ENCODE data around the gene COL20A1.
A peak's percentile ranks its signal among the peaks of the same experiment; 100 is the strongest.
"Not testable (repeated sequence)": the region's sequence is repeated elsewhere in the genome, so short reads cannot be mapped to it uniquely, and the experiment has no call there.

COL20A1 gene

DNA sequence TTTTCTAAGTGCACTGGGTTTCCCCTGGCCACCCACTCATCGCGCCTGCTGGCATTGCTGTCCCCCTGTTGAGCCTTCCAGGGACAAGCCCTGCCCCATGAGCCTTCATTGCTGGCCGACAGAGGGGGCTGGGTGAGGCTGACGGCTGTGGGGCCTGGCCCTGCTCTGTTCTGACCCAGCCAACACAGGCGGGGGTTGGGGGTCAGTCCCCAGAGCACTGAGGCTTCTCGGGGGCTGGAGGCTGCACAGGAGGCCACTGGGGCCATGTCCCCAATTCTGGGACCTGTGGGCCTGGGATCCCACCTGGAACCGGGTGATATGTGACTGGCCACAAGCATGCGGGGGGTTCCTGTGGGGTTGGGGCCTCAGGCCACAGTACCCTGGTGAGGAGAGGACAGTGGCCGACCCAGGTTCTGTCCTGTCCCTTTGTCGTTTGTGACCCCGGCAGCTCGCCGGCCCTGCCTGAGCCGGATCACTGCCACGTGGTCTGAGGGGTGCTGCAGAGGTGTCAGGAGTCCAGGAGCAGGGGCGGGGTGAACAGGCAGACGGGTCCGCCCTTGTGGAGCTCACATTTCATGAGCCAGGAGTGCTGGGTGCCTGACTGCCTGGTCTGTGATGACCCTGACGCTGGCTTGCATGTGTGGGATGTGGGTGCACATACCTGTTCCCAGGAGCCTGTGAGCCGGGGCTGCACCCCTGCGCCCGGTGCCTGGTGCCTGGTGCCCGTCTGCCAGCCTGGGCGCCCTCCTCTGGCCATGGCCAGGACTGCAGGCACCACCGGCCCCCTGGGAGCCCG, 2.1 kb upstream of the COL20A1 start:
- DNase-seq (ENCODE audit: low spot score) = peak; percentile 45

DNA sequence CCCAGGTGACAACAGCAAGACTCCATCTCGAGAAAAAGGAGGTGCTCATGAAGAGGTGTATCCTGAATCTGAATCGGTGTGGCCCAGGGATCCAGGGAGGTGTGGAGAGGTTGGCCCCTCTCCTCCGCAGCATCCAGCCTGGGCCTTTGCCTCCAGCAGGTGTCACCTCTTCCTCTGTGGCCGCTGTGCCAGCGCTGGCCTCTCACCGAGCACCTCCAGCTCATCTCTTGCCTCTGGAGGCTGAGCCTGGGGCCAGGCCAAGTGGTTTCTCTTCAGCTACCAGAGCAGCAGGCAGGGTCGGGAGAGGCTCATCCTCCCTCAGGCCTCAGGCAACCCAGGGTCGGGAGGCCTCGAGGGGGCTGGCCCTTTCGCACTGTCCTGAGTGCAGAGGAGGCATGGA, 1.2 kb upstream of the COL20A1 start:
- no peak for DNase-seq (ENCODE audit: low spot score)

DNA sequence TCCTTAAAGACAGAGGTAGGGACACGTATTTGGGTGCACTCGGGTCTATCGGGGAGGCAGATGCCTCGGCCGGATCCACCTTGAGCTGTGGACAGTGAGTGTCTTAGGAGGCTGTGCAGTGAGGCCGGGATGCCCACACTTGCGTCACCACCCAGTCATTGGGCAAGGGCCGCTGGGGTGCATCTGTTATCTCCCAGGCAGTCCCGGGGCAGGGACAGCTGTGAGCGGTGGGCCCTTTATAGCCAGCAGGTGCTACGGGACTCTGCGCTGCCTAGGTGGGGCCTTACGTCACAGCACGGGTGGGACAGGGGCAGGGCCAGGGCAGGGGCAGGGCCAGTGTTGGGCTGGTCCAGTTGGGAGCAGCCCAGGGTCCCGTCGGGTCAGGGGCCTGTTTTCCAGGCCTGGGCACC, 689 bp upstream of the COL20A1 start:
- DNase-seq (ENCODE audit: low spot score) = no peak

DNA sequence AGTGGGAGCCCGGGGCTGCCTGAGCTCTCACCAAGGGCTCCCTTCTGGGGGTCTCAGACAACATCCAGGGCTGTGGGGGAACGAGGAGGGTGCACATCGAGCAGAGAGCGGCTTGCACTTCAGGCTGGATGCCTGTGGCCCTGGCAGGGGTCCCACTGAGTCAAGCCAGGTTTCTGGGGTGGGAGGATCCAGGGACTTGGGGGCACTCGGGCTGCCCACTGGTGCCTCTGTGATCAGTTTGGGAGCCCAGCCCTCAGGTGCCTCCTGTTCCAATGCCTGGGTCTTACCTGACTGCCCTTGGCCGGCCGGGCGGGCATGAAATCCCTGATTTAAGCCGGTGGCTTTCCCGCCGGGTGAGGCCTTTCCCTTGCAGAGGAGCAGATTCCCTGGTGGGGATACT, 470 bp downstream of the COL20A1 start:
- no peak for DNase-seq (ENCODE audit: low spot score)

DNA sequence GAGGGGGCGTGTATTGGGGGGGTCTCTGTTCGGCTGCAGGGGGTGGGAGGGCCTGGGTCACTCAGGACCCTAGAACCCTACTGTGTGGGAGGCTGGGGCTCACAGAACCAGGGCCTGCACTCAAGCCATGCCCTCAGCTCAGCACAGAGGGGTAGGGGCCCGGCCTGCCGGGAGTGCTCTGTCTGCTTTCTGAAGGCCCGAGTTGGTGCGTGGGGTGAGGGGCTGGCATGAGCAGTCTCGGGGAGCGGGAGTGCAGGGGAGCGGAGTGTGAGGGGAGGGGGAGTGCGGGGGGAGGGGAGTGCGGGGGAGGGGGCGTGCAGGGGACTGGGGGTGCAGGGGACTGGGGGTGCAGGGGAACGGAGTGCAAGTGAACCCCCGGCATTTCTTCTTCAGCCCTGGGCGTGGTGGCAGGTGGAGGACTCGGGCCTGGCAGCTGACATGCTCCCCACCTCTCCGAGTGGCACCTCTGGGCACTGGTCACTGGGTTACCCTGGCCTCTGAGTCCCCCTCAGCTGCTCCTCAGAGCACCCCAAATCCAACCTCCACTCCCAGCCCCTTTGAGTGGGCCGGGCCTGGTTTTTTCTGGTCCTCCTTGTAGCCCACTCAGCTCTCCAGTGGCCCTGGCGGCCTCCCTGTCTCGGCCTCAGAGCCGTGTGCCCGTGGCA, 1.0 kb downstream of the COL20A1 start:
- DNase-seq (ENCODE audit: low spot score) = no peak

DNA sequence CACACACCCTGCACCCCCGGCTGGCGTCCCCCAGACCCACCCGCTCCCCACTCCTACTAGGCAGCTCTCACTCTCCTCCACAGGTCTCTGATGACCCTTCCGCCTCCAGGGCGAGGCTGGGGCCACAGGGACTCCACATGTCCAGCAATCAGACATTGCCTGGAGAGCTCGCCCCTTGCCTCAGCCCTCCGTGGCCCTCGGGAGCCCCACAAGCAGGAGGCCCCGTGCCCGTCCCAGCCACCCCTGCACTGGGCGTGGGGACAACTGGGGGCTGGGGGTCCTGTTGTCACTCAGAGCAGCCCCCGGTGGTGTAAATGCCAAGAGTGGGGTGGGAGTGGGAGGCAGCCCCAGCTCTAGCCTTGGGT, 1.5 kb downstream of the COL20A1 start:
- DNase-seq (ENCODE audit: low spot score) = no peak

DNA sequence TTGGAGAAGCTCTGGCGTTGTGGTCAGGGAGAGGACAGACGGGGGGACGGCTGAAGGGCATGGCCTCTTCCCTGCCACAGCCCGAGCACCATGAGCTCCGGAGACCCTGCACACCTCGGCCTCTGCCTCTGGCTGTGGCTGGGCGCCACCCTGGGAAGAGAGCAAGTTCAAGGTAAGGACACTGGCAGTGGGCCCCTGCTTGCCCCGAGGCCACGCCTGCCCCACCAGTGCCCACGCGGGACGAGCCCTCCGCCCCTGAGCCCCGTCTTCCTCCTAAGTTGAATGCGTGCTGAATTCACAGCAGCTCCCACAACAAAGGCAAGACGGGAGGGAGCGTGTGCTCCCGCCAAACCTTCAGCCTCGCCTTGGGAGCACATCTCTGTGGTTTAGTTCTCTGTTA, 2.0 kb downstream of the COL20A1 start:
- no peak for DNase-seq (ENCODE audit: low spot score)

DNA sequence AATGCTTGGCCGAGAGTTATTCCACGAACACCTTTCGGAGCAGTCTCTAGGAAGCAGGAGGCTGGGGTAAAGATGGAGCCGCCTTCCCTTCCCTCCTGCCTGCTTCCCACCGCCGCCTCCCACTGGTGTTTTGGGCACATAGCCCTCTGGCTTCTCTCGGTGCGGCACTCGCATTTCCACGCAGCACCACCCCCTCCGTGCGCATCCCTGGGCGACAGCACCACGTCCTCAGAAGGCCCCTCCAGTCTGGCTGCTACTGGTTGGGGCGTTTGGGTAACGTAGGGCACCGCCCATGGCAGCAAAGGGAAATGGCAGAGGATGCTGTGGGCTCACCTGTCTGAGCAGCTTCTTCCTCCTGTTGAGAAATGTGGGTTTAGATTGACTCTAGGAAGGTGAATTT, 2.4 kb downstream of the COL20A1 start:
- DNase-seq (ENCODE audit: low spot score) = no peak

DNA sequence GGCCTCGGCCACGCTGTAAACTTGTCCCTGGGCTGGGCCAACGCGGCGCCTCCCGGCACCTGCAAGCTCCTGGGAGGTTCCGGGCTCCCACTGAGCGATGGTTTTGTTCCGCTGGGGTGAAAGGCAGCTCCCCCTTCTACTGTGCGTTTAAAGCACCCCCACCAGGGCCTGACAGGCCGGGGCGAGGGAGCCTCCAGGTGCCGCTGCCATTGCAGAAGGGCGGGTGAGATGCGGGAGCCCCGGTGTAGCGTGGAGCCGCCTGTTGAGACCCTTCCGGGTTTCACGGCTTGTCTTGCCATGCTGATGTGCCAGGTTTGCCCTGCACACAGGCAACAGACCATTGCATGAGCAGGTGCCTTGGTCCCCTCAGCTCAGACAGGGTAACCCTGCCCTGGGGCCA, 2.9 kb downstream of the COL20A1 start:
- DNase-seq (ENCODE audit: low spot score) = no peak

DNA sequence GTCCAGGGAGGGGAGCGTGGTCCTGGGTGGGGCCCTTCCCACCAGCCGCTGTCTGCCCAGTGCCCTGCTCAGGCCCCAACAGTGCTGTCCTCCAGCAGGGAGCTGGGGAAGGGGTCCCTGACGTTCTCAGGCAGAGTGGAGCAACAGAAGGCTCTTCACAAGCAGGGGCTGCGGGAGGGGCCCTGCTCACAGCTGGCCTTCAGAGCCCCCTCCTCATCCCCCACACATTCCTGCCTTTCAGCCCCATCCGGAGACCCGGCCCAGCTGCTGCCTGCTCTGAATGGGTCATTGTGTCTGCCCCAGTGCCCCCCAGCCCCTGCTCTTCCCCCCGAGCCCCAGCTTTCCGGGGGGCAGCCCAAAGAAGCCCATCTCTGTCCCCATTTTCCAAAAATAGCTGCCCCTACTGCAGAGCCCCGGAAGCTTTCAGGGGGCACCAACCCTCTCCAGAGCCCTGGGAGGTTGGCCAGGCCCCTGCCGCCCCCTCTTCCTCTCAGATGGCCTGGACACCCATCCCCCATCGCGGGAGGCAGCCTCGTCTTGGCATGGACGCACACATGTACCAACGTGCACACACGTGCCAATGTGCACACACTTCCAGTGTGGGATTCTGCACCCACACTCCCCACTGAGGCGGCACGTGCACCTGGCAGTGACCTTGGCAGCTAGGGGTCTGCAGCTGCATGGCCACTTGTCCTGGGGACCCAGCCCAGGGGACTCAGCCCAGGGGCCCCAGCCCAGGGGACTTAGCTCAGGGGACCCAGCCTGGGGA, 3.7 kb downstream of the COL20A1 start:
- DNase-seq (ENCODE audit: low spot score) = no peak

DNA sequence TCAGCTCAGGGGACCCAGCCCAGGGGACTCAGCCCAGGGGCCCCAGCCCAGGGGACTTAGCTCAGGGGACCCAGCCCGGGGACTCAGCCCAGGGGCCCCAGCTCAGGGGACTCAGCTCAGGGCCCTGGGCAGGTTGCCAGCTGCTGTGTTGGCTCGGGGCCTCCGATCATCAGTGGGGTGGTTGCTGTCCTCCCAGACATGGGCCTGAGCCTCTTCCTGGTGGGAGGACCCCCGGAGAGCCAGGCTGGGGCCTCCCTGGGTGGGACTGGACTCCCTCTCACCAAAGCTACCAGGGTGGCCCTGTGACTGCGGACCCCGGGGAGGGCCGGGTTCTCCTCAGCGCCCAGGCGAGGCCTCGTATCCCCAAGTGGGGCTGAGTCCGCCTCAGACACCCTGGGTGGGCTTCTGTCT, 4.4 kb downstream of the COL20A1 start:
- DNase-seq (ENCODE audit: low spot score) = no peak

DNA sequence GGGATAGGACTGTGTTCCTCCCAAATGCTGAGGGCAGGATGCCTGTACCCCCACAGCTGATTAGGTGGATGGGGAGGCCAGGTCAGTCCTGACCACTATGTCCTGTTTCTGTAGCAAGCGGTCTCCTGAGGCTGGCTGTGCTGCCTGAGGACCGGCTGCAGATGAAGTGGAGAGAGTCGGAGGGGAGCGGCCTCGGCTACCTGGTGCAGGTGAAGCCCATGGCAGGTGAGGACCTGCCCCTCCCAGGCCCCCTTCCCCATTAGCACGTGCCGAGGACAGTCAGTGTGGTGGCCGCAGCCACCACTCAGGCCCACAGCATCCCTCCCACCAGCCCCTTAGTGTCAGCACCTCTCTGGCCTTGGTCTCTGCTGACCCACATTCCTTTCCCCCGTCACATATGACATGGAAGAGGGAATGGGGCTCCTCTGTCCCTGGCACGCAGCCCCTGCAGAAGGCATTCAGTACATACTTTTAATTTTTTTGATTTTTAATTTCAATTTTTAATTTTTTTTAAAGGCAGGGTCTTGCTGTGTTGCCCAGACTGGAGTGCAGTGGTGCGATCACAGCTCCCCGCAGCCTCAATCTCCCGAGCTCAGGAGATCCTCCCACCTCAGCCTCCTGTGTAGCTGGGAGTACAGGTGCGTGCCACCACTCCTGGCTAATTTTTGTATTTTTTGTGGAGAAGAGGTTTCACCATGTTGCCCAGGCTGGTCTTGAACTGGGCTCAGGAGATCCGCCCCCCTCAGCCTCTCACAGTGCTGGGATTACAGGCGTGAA, 5.0 kb downstream of the COL20A1 start:
- DNase-seq (ENCODE audit: low spot score) = no peak

DNA sequence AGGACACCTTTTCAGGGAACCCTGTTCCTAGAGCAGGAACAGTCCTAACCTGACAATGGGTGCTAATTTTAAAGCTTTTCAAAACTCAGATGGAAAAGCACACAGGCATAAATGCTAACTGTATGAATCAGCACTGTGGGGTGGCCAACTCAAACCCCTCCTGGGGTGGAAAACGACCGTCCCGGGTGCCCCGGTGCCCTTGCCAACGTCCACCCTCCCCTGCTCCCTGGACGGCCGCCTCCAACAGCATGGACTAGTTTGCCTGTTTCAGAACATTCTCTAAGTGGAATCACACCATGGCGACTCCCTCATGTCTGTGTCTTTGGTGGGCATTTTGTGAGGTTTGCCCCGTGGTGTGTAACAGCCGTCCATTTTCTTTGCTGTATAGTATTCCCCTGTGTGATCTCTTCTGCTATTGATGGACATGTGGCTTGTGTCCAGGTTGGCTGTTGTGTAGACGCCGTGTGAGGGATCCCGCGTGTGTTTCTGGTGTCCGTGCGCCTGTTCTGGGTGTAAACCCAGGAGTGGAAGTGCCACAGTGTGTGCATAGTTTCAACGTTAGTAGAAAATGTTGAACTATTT, 5.8 kb downstream of the COL20A1 start:
- DNase-seq (ENCODE audit: low spot score) = no peak

DNA sequence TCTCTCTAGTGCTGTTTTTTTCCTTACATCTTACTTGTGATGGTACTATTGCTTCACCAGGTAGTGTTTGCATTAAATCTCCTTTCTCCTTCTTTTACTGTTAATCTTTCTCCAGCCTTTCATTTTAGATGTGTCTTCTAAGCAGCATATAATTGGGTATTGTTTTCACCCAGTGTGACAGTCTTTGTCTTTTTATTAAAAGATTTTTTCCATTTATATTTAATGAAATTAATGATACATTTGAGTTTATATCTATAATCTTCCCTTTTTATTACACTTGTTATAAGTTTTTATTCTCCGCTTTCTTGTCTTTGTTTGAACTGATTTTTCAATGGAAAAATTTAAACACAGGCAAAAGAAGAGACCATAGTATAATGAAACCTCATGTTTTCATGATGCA, 8.7 kb downstream of the COL20A1 start:
- no peak for DNase-seq (ENCODE audit: low spot score)

DNA sequence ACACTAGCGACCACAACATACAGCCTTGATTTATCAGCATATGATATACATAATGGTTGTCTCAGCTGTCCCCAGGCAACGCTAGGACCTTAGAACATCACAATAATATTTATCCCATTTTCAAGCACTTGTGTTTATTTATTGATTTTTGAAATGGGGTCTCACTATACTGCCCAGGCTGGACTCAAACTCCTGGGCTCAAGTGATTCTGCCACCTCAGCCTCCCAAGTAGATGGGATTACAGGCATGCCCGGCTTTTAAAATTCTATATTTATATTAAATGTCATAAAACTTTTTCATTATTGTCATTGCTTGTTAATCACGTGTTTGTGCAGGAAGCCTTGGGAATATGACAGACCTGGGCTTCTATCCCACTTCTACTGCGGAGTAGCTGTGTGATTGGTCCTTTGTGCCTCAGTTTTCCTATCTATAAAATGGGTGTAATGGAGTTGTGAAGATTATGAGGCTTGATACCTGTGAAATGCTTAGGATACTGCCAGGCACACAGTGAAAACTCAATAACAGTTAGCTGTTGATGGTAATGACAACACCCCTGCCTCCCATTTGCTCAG, 10.2 kb downstream of the COL20A1 start:
- DNase-seq (ENCODE audit: low spot score) = no peak

DNA sequence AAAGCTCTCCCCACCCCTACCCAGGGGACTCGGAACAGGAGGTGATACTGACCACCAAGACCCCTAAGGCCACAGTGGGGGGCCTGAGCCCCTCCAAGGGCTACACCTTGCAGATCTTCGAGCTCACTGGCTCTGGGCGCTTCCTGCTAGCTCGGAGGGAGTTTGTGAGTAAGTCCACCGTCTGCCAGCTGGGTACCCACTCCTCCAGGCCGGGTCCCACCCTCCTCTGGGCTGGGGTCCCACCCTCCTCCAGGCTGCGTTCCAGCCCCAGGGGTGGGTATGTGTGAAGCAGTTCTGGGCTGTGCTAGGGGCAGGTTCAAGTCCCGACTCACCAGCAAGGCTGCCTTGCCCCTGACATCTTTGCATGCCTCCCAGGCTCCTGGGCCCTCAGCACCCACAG, 12.4 kb downstream of the COL20A1 start:
- DNase-seq (ENCODE audit: low spot score) = no peak

DNA sequence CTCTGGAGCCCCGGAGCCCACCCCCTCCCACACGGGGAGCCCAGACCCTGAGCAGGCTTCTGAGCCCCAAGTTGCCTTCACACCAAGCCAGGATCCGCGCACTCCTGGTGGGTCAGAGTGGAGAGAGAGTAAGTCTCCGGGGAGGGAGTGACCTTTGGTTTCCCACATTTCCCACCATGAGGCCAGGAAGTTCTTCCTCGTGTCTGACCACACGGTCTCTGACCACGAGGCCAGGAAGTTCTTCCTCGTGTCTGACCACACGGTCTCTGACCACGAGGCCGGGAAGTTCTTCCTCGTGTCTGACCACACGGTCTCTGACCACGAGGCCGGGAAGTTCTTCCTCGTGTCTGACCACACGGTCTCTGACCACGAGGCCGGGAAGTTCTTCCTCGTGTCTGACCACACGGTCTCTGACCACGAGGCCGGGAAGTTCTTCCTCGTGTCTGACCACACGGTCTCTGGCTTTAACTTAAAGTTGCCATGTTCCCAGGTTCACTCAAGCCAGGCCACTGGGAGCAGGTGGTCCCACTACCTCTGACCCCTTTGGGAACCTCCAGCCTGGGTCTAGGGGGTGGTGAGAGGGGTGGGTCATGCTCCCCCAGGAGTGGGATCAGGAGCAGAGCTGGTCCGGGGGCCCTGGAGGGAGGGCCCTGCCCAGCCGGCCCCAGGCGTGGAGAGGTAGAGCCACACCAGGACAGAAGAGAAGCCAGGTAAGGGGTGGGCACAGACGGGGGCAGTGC, 13.1 kb downstream of the COL20A1 start:
- DNase-seq (ENCODE audit: low spot score) = not testable (repeated sequence)

DNA sequence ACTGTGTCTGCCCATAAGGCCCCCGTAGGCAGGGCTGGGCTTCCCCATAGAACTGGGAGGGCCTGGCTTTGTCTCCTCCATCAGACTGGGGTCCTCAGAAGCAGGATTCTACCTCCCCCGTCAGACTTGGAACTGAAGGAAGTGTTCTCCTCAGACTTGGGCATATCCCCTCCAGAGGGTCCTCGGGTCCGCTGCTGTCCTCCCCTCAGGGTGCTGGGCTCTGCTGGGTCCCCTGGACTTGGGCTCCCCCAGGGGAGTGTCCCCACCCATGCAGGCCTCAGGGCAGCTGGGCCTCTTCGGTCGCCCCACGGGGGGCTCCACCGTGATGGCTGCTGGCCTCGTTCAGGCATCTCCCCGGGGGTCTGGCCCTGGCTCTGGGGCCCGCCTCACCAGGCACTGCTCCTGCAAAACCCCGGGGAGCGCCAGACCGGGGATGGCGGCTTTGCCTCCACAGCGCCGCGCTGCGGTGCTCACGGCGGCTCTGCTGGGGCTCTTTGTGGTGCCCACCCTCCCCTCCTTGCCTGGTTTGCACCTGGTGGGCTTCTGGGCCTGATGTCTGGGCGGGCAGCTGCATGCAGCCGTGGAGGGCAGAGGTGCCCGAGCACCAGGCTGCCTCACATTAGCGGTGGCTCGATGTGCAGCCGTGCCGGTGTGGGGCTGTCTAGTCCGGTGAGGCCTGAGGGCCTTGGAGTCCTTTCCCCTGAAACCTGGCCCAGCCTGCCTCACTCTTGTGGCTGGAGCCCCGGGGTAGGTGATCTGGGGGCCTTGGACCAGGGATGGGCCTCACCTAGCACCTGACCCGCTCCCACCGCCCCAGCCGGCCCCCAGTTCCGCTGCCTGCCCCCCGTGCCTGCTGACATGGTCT, 13.9 kb downstream of the COL20A1 start:
- no peak for DNase-seq (ENCODE audit: low spot score)

DNA sequence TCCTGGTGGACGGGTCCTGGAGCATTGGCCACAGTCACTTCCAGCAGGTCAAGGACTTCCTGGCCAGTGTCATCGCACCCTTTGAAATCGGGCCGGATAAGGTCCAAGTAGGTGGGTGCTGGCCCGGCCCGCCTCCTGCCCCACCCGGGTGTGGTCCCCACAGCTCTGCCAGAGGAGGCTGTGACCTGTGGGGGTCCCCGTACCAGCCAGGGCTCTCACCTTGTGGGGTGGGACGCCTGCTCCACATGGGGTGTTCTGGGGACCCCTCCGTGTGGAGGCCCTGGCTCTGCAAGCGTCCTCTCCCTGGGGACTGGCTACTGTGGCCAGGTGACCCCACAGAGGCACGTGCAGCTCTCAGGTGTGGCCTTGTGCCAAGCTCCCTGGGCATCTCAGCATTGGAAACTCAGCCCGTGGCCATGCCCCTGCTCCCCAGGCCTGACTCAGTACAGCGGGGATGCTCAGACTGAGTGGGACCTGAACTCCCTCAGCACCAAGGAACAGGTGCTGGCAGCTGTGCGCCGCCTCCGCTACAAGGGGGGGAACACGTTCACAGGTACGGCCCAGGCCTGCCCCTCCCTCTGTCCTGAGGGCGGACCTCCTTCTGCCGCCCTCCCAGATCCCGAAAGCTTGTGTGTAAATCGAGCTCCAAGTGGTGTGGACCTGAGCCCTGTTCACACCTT, 14.7 kb downstream of the COL20A1 start:
- DNase-seq (ENCODE audit: low spot score) = no peak
